GM12892 (cell line): ENCODE measurements around the gene VKORC1L1.

Experiments used
- POLR2A ChIP-seq: IDR thresholded peaks from 2 replicates; pipeline ENCODE4 v1.6.1; 2011; ENCODE audit warnings: low read depth, low read length, control low read depth
- POLR2AphosphoS5 ChIP-seq: IDR thresholded peaks from 2 replicates; pipeline ENCODE4 v1.6.1; 2011; ENCODE audit warnings: low read depth, low read length, control low read depth

DNA sequence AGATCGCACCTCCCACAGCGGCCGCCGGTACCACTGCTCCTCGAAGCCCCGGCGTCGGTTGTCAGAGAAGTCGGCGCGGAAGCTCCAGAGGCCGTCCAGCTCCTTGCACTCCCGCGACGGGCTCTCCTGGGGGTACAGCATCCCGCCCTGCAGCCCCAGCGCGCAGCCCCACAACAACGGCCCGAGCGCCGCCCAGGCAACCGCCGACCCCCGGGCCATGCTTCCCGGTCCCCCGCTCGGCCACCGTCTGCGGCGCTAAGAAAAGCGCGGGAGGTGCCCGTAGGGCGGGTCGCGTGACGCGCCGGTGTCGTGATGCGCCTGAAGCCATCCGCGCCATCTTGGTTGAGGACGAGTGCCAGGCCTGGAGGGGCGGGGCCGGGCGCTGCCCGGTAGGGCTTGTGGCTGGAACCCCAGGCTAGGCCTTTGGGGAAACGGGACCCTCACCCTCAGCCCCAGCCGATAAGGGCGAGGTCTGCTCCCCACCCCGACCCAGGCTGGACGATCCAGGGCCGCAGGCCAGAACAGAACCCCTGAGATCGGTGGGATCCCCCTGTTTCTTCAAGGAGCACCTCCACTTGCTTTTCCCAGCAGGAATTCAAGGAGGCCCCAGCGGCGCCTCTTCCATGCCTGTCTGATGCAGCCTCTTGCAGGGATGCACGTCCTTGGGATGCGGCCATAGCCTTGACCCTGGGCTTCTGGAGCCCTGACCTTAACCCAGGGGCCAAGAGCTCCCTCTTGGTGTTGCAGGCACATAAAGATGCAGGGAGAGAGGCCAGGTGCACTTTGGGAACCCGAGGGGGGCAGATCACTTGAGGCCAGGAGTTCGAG lies 109.3 kb downstream of the VKORC1L1 start, which contains the start of gene GUSB:
- TF ChIP-seq POLR2A: peak; percentile 91
- TF ChIP-seq POLR2AphosphoS5: peak; percentile 76
